Mononuclear cell (primary cell): Measurements from ENCODE around the gene GNB1L. TPM values are rescaled to one million over a fixed set of nuclear protein-coding genes. Genes with fewer than 3 reads are reported as not detected.

ENCODE experiments used
- H3K27me3 ChIP-seq: 2 replicates; pipeline ENCODE4 v1.6.0; 2011; ENCODE audit warnings: low read length, control low read depth; ENCODE audit not compliant: insufficient read depth
- H3K4me1 ChIP-seq: 2 replicates; pipeline ENCODE4 v1.5.1; 2011; ENCODE audit warnings: mild to moderate bottlenecking, low read length, control low read depth; ENCODE audit not compliant: insufficient read depth
- H3K4me3 ChIP-seq: 2 replicates; pipeline ENCODE4 v1.5.1; 2011; ENCODE audit warnings: mild to moderate bottlenecking, low read length, moderate library complexity
- H3K9me3 ChIP-seq: 2 replicates; pipeline ENCODE4 v1.5.1; 2011; ENCODE audit warnings: low read depth, mild to moderate bottlenecking, control low read depth, low read length
- total RNA-seq: library from RNA; depleted of rRNA; stranded (reverse); fragments of >200 nt; gene quantifications from one replicate; pipeline ENCODE4 v1.2.3, GENCODE V29; 2012

GNB1L gene
- total RNA-seq, 1 donor: 1.0 TPM

- Histone ChIP-seq H3K4me1 (peaks cover 23% of the 10 kb centered on the region), H3K27me3 (peaks cover 69% of the 10 kb centered on the region), H3K9me3 (no peaks in the 10 kb centered on the region), H3K4me3 (peak overlapping the region; percentile 10)
Observed at GRCh38 chr22:19757140-19757984, 97.3 kb downstream of the GNB1L start.

DNA sequence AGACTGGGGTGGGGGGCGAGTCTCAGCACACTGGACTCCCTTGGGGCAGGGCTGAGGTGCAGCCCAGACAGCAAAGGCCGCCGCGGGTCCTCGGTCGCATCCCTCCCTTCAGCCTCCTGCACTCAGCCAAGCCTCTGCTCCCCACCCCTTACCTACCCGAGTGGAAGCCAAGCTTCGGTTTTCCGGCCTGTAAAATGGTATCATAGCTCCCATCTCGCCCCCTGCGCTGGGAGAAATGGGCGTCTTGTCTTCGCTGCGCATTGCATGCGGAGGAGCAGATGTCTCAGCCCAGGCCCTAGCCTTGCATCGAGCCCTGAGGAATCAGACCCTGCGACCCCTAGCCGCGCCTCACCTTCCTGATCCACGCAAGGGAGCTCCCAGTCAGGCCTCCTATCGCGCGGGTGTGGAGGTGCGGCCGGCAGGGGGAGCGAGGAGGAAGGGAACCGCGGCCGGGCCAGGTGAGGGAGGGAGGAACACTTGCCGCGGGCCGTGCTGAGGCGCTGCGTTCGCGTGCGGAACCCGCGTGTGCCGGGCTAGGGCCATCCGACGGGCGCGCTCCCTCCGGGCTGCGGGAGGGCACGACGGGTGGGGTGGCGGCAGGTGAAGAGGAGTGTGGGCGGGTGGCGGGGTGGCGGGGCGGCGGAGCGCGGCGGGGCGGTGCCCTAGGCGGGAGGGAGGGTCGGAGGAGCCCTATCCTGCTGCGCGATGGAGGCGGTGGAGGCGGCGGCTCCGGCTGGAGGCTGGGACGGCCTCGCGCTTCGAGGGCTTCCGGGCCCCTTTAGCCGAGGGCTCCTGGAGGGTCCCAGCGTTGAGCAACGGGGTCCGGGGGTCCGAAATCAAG is 98.2 kb downstream of the GNB1L start:
- Histone ChIP-seq H3K27me3 (peaks cover 61% of the 10 kb centered on the region), H3K4me3 (peak overlapping the region; percentile 10), H3K4me1 (peaks cover 23% of the 10 kb centered on the region), H3K9me3 (no peaks in the 10 kb centered on the region)

GRCh38 chr22:19755722-19756287 is 98.9 kb downstream of the GNB1L start:
- no peaks in the 10 kb centered on the region for H3K9me3 ChIP-seq
- peaks cover 60% of the 10 kb centered on the region for H3K27me3 ChIP-seq
- no peak overlapping the region for H3K4me3 ChIP-seq
- peaks cover 23% of the 10 kb centered on the region for H3K4me1 ChIP-seq

DNA sequence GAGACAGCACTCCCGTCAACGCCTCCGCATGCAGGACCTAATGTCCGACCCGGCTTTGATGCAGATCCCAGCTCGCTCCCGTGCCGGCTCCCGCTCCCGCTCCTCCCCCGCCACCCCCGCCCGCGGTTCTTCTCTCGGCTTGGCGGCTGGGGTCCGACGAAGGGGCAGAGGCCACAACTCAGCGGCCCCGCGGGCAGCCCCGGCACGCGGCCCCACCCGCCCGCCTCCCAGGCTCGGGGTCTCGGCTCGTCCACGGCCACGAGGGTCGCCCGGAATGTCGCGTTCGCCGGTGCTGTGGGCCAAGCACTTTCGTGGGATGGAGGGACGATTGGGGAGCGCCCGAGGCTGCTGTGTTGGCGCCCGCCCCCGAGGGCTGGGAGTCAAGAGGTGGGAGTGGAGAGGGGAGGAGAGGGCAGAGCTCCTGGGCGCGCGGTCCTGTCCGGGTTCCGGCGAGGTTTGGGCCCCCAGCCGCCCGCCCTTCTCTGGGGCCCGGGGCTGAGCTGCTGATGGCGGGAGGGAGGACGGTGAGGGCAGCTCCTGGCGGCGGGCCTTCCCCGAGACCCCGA is 99.4 kb downstream of the GNB1L start:
- Histone ChIP-seq H3K9me3 (no peaks in the 10 kb centered on the region), H3K4me1 (peaks cover 23% of the 10 kb centered on the region), H3K27me3 (peaks cover 60% of the 10 kb centered on the region), H3K4me3 (no peak overlapping the region)

DNA sequence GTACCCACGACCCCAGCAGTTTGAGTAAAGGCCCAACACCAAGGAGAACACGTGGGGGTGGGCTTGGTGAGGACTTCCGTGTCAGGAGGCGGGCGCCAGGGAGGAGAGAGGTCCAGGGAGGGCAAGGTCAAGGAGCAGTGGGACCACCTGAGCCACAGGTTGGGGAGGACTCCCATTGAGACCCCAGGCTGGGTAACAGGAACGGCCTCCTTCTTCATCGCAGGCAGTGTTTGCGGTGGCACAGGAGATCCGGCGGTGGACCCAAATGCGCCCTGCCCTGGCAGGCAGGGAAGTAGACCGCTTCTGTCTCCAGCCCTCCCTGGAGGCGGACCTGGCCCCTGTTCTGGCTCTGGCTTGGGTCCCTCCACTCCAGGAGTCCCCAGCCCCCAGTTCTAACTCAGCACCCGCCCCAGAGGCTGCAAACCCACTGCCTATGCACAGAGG is 100.0 kb downstream of the GNB1L start:
- no peaks in the 10 kb centered on the region for H3K9me3 ChIP-seq
- H3K4me1 ChIP-seq: peaks cover 21% of the 10 kb centered on the region
- H3K27me3 ChIP-seq: peaks cover 55% of the 10 kb centered on the region
- H3K4me3 ChIP-seq: no peak overlapping the region

DNA sequence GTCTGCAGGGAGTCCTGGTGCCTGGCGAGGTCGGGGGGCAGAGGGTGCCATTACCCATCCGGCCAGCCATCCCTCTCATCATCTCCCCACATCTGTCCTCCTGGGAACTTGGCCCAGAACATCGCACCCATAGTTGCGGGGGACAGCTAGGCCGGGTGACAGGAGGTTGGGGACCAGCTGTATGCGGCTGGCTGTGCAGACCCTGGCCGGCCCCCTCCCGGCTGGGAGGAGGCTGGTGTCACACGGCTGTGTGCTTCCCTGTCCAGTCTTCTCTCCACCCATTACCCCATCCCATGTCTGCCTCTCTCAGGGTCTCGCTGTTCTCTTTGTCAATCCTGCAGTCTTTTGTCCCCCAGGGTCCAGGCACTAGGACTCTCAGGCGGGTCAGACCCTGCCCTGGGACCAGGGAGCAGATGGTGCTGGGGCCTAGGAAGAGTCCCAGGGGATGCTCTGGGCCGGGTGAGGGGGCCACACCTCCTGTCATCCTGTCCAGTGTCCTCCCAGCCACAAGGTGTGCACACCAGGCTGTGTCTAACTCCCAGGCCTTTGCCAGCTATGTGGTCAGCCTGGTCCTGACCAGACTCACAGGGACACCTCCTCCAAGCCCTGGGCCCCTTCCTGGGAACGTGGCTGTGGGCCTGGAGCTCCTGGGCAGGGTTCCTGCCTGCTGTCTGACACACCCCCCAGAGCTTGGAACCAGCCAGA is 100.5 kb downstream of the GNB1L start:
- Histone ChIP-seq H3K4me1 (peaks cover 16% of the 10 kb centered on the region), H3K4me3 (no peak overlapping the region), H3K9me3 (no peaks in the 10 kb centered on the region), H3K27me3 (peaks cover 50% of the 10 kb centered on the region)

GRCh38 chr22:19753090-19753842 is 101.4 kb downstream of the GNB1L start:
- Histone ChIP-seq H3K4me1 (peaks cover 16% of the 10 kb centered on the region), H3K4me3 (no peak overlapping the region), H3K27me3 (peaks cover 43% of the 10 kb centered on the region), H3K9me3 (no peaks in the 10 kb centered on the region)

DNA sequence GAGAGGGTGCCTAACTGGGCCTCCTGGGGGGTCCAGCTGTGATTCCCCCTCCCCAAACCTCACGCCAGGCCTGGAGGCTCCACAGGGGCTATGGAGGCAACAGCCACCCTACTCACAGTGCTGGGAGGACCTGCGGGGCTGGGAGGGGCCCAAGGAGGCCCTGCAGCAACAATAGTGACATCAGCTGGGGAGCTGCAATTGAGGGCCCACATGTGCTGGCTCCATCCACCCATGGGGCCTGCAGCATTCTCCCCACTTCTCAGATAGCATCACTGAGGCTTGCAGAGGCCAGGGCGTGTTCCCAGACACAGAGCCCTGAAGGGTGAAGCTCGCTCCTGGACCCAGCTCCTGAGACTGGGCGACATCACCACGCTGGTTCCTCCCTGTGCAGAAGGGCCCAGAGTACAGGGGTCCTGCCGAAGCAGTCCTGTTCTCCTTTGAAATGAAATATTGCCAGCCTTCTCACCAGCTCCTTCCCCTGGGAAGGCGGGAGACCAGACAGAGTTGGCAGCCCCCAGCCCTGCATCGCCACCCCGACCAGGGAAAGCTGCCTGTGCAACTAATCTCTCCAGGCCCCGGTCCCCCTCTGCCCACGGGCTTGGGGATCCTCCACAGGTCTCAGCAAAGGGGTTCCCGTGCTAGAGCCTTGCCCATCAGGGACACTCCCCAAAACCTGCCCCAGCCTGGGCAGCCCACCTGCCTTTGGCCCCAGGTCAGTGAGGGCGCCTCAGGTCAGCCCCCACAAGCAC is 103.0 kb downstream of the GNB1L start:
- Histone ChIP-seq H3K4me3 (no peak overlapping the region), H3K27me3 (peaks cover 32% of the 10 kb centered on the region), H3K9me3 (no peaks in the 10 kb centered on the region), H3K4me1 (peaks cover 9% of the 10 kb centered on the region)

DNA sequence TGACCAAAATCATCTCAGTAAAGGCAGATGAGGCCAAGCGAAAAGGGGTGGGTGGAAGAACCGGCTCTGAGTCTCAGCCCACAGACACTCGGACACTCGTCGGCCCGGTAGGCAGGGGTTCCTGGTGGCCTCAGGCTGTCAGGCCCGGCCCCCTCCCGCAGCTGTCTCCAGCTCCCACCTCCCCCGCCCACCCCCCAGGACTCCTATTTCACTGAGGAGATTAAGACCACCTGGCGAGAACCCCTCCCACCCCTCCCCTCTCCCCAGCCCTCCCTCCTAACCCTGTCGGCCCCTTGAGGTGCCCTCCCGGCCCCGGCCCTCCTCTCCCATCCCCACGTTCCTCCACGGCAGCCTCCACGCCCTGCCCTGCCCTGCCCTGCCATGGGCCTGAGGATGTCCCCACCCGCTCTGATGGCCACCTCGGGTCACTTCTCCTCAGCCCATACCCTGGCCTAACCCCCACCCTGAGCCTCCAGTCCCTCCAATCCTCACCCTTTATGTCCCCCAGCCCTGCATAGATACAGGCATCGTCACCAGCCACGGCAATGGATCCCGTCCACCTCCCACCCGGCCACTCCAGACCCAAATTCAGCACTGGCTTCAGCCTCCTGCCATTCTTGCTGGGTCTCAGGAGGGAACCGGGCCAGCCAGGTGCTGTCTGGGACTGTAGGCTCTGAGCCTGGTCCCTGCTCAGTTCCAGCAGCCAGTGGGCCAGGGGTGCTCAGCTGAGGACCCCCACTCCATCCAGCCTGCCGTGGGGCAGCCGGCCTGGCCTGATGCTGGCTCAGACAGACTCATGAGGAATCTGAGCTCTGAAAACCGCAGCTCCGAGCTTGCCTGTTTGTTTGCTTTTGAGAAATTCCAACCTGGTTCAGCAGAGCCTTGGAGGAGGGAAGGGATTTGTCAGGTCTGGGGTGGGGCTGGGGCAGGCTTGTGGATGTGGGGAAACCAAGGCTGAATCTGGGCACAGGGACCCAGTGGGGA is 103.9 kb downstream of the GNB1L start:
- Histone ChIP-seq H3K4me1 (peaks cover under 1% of the 10 kb centered on the region), H3K9me3 (no peaks in the 10 kb centered on the region), H3K27me3 (peaks cover 25% of the 10 kb centered on the region), H3K4me3 (no peak overlapping the region)

DNA sequence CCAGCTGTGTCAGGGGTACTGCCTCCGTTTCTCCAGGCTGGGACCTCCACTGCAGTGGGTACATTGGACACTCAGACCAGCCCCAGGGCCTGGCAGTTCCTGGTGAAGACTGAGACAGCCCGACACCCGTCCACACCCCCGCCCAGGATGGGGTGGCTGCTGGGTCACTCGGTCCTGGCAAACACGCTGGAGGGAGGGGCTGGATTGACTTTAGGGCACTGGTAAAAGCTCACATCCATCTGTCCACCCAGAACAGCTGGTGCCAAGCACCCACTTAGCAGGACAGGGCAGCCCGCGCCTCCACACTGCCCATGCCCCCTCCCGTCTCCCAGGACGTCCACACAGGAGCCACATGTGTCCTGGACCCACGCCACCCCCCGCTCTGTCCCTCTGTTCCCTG is 104.8 kb downstream of the GNB1L start:
- Histone ChIP-seq H3K4me1 (no peaks in the 10 kb centered on the region), H3K27me3 (peaks cover 19% of the 10 kb centered on the region), H3K4me3 (no peak overlapping the region), H3K9me3 (no peaks in the 10 kb centered on the region)

DNA sequence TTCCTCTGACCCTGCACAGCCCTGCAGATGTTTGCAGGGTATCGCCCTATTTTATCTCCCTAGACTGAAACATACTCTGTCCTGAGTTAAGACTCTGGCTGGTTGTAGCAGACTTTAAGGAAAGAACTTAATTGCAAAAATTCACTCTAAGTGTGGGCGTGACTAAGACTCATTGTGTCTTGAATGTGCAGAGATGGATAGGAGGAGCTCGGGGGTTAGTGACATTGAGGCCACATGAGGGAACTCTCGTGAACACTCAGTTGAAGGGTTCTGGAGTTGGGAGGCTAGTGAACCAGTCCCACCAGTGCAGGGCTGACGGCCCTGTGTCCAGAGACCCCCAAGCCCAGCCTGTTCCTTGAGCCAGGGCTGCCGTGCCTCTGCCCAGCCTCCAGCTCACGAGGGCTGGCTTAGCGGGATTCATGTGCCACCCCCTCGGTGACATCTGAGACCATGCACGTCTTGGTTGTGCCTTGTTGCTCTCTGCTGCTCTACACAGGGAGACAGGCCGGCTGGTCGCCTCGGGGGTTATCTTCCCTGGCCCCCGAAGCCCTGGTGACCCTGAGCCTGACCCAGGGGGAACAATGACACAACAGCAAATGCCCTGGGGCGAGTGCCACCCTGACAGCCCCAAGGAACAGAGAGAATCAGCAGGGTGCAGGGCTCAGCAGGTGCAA is 105.5 kb downstream of the GNB1L start:
- no peak overlapping the region for H3K4me3 ChIP-seq
- H3K27me3 ChIP-seq: peaks cover 12% of the 10 kb centered on the region

GRCh38 chr22:19748139-19748538 is 106.5 kb downstream of the GNB1L start:
- H3K27me3 ChIP-seq: peaks cover 2% of the 10 kb centered on the region
- H3K4me1 ChIP-seq: no peaks in the 10 kb centered on the region
- no peaks in the 10 kb centered on the region for H3K9me3 ChIP-seq
- no peak overlapping the region for H3K4me3 ChIP-seq

More for the DNA sequence above, 105.5 kb downstream of the GNB1L start:
- Histone ChIP-seq H3K9me3 (no peaks in the 10 kb centered on the region), H3K4me1 (no peaks in the 10 kb centered on the region)
